GM19023 (cell line): Measurements from ENCODE around the gene MDGA2.
"Not testable (repeated sequence)": the region's sequence is repeated elsewhere in the genome, so short reads cannot be mapped to it uniquely, and the experiment has no call there.

Source experiments
- ATAC-seq: cut with Tn5 transposase; IDR thresholded peaks from one replicate; pipeline ENCODE4 v1.9.1; 2021; ENCODE audit warnings: mild to moderate bottlenecking, moderate library complexity; ENCODE audit not compliant: unreplicated experiment

MDGA2 gene

DNA sequence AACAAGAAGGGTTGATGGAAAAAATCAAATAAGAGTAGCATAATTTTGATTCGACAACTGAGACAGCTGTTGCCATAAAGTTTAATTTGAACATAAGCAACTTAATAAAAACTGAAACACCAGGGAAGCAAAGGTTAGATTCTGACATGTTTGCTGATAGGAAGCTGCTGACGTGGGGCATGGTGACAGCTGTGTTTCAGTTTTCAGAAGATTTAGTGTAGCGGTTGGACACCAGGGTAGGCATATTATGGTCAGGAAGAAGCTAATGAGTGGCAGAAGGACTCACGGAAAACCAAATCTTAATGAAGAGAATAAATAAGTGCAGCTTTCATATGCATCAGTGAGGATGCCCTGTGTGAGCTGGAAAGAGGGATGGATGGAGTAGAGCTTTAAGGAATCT is 687.1 kb downstream of the MDGA2 start:
- ATAC-seq: no peak

DNA sequence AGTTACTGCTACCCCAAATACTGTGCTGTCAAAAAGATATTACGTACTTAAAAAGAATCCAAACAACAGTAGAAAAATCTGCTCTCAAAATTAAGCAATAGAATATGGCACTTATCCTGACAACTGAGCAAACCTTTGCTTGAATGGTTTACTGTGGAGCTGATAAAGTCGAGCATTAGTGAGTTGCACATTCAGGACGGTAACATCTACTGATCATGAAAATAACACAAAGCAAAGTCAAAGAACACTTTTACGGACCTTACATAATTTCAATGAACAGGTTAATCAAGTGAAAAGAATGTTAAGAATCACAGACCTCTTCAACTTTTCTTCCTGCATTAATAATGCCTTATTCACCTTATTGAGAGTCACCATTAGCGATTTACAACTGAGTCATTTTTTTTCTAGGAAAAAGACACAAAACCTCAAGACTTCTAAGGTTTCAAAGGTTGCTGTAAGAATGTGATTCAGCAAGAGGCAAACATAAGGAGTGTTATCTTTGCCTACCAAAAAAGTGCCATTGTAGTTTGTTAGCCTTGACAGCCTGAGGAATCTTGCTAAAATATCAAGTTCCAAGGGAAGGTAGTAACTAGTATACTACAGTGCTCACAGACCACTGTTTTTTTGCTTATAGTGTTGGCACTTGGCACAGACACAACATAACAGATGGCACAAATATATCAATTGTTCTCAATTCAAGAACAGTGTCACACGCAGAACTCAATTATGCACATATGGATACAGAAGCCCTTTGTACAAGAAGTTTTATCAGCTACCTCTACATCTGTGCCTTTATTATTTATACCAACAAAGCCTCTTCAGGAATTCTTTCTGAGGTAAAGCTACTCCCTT is 689.6 kb downstream of the MDGA2 start:
- ATAC-seq: no peak

DNA sequence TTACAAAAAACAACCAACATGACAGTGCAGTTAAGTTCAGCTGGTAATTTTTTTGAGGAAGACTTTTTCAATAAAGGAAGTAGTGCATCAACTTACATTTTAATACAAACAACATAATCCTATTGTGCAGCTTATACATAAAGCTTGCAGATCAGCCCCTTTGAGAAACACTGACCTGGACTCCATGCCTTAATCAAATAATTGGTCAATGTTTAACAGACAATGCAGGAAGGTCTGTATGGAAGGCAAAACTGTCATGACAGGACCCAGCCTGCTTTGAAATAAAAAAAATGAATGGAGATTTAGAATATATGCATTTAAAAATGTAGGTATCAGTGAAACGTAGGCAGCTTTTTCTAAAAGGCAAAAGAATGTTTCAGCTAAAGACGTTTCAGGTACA is 702.1 kb downstream of the MDGA2 start:
- ATAC-seq: no peak

GRCh38 chr14:46964378-46964777 is 711.0 kb downstream of the MDGA2 start:
- ATAC-seq: no peak

DNA sequence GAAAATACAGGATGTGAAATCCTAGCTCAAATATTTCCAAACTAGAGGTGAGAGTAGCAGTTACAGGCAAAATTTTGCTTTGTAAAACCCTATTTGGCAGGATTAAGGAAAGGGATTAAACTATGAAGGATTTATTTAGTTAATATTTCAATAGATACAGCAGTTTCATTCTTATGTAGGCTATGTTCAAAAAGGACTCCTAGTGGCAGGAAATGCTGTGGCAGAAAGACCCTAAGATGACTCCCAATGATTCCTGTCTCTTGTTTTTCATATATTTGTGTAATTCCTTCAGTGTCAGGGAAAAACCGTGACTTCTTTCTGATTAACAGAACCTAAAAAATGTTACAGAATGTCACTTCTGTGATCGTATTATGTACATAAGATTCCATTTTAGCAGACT is 724.3 kb downstream of the MDGA2 start:
- ATAC-seq: no peak

GRCh38 chr14:46940611-46941010 is 734.8 kb downstream of the MDGA2 start:
- no peak for ATAC-seq

GRCh38 chr14:46920542-46920941 is 754.9 kb downstream of the MDGA2 start:
- ATAC-seq: no peak

DNA sequence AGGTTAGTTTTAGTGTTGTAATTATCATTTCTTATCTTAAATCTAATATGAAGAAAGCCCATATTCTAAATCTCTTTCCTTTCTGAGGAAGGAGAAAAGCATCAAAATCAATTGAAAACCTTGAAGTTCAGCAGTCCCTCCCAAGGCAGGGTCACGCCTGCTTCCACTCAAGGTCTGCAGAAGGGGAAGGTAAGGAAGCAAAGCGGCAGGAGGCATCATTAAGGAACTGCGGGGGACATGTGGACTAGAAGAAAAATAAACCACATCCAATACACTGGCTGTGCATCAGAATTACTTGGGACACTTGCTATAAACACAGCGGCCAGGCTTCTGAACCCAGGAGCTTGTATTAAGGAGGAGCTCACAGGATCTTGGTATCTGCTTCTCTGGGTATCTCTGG is 759.9 kb downstream of the MDGA2 start:
- ATAC-seq: not testable (repeated sequence)

- ATAC-seq: no peak
These were observed 772.6 kb downstream of the MDGA2 start for GRCh38 chr14:46902837-46903236.

- ATAC-seq: no peak
These were observed 780.9 kb downstream of the MDGA2 start for GRCh38 chr14:46894476-46894875.

GRCh38 chr14:46887144-46887543 is 788.3 kb downstream of the MDGA2 start:
- ATAC-seq: no peak

DNA sequence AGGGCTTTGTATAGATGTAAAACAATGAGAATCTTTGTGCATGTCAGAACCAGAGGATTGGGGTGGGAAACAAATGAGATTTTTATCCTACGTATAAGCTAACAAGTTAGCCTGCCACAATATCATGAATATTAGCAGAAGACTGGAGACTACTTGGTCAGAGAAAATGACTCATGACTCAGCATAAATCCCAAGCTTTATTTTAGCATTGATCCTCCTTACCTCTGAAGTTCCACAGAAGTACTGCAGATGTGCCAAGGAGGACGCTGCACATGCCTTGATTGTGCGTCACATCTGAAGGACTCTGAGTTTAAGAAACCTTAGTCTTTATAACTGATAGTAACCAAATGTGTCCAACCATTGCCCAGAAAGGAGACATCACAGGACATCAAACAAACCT is 789.8 kb downstream of the MDGA2 start:
- no peak for ATAC-seq

DNA sequence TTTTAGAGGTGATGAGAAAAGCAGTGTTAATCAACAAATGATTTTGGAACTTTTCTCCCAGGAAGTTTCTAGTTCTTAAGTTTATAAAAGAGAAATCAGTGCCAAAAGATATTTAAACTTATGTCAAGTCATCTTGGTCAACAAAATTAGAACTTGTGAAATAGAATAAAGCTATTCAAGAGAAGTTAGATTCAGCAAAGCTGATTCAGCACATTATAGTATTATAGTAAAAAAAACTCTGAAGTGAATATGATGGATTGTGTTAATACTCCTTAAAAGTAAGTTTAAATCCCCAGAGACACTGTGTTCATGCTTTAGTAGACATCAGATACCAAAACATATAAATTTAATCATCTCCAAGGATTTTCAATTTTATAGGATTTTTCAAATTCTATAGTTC is 813.7 kb downstream of the MDGA2 start:
- ATAC-seq: no peak

DNA sequence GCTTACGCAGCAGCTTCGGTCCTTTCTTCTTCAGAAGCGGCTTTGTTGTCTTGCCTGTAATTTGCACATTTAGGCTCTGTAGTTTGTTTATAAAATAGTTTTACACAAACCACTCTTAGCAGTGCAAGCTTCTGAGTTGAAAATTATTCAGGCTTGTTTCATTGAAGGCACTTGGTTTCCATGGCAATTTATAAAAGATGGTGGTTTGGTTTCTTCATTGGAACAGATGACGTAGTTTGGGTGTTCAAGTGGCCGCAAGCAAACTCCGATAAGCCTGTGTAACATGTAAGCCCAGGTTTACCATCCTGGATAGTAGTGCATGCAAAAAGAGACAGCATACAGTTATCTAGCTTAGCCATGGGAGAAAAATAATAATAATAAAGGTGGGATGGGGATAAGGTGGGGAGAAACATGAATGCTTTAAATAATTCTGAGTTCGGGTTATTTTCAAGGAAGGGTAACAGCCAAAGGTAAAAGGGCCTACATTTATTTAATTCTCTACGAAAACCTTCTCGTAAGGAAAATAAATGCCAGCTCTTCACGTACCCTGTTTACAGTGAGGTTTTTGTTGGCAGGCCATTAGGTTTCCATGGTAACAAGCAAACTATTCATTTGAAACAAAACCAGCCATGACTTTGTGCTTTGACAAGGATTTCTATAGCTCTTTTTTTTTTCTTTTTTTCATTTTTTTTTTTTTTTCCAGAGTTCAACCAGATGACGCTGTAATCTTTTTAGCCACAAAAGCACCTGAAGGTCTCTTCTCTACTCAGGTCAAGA is 834.3 kb downstream of the MDGA2 start:
- ATAC-seq: no peak

- ATAC-seq: no peak
These were observed 855.1 kb downstream of the MDGA2 start for GRCh38 chr14:46820291-46820690.

- ATAC-seq: no peak
These were observed 856.3 kb downstream of the MDGA2 start for GRCh38 chr14:46819117-46819516.

DNA sequence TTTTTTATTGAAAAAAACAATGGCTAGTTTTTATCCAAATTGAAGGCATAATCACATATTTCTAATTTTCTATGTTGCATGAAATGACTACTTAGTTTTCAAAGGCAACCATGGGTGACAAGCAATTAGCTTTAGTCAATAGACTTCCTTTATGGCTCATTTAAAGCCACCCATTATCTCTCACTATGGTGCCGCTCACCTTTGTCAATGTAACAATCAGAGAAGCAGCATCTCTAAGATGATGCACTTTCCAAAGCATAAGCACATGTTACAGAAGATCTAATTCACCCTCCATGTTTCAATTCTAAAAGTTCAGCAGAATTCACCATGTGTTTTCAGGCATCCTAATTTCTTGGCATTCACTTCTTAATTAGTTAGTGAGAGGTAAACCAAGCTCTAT is 857.3 kb downstream of the MDGA2 start:
- no peak for ATAC-seq

GRCh38 chr14:46793144-46793543 is 882.3 kb downstream of the MDGA2 start:
- no peak for ATAC-seq
